Fibroblast of peridontal ligament (primary cell): ENCODE measurements around the gene MEGF10.
"Not testable (repeated sequence)": the region's sequence is repeated elsewhere in the genome, so short reads cannot be mapped to it uniquely, and the experiment has no call there.

Experiments
- DNase-seq: peaks from one replicate; pipeline ENCODE4 v3.0.0-alpha.2; 2010; ENCODE audit errors: extremely low read depth

MEGF10 gene

DNA sequence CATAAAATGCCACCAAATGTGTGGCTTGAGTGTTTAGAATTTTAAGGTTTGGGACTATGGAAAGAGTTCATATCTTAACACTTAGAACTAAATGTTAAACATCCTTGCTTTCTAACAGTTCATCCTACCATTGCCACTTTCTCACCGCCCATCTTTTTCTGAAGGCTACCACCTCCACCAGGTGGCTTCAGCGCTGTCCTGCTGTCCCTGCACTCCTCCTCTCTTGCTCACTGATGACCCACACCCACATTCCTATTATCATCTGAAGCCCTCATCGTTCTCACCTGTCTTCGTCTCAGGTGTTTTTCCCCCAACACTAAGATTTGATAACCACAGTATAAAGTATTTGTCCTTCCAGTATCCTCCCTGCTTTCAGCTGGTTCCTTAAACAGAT is 7.4 kb downstream of the MEGF10 start:
- no peak for DNase-seq

DNA sequence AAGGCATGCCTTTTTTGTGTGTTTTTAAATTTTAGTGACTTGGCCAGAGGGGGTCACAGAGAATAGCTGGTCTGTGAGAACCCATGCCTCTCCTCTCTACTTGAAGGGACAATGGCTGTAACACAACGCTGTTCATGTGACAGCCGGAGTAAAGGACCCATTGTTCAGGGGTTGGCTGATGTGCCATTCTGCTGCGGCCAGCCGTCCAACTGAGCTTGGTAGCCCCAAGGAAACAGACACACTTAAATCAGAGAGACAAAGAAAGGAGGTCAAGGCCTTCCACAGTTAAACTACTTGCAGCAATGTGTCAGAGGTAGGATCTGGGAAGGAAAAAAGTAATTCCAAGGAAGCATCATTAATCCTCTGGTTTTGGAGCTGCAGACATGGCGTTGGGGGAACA is 8.1 kb downstream of the MEGF10 start:
- no peak for DNase-seq

DNA sequence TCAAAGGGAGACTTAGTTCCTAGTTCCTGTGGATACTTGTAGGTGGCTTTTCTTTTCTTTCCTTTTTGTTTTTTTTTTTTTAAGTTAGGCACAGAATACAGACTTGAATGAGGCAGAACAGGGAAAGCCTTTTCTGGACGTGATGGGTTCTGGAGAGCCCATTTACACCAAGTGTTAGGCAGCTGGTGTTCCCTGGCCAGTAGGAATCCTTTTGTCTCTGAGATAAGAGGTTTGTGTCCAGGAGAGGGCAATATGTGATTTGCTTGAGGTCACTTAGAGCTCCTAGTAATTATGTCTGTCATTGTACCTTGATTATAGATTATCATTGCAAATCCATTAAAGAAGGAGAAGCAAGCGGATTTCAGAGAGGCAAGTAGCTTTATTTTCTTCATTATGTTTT is 9.1 kb downstream of the MEGF10 start:
- DNase-seq = no peak

DNA sequence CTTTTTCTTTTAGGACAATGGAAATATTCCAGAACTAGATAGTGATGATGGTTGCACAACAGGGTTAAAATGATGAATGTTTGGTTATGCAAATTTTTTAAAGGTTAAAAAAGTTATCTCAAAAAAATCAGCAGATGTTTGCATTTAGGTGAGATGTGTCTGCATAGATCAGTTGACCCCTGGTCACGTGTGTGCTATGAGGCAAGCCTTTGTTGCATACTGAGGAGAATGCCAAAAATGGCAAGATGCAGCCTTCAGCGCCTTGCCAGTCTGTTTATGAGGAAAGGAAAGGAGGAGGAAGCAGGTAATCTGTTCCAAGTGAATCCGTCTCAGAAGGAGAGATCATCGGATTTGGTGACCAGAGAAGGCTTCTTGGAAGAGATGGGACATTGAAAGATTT is 11.9 kb downstream of the MEGF10 start:
- no peak for DNase-seq

DNA sequence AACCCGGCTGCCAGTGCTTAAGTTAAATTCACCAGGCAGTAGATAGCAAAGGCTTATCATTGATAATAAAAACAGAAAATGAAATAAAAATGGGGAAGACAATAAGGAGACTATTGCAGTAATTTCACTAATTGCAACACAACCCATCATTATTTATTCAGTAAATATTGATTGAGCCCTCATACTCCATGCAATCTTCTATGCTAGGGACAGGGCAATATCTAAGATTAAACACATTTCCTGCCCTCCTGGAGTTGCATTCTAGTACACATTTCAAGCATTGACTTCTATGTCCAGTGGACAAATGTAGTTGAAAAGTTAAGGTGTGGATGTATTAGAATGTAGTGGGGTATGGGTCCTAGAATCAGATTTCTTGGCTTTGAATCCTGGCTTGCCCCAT is 12.8 kb downstream of the MEGF10 start:
- no peak for DNase-seq

DNA sequence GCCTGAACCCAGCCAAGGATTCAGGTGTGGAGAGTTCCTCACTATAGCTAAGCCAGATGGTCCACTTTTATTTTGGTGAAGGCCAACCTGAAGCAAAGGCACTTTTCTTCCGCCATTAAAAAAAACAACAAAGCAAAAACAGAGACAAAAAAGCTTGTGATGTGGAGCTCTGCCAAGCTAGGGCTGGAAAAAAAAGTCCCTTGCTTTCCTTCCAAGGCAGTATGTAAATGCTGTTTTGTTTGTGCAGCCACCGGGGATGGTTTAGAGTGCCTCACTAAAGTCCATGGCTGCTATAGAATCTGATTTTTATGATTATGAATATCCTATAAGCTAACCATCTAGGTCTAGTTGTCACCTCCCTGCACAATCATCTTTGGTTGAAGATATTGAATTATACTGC is 14.9 kb downstream of the MEGF10 start:
- DNase-seq = no peak

DNA sequence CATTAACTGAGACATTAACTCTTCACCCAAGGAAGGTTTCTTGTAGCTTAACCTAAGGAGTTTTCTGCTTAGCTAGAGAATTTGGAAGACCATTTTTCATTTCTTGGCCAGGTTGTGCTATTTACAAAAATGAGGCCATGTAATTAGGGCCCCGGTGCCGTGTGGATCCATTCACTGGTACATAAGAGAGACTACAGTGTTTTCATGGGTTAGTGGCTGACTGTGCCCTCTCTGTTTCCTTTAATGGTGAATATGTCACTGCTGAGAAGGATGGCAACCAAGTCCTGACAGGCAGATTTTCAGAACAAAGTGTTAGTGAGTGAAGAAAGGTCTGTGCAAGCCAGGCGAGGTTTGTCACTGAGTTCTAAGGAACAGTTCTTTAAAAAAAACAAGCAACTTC is 15.4 kb downstream of the MEGF10 start:
- no peak for DNase-seq

DNA sequence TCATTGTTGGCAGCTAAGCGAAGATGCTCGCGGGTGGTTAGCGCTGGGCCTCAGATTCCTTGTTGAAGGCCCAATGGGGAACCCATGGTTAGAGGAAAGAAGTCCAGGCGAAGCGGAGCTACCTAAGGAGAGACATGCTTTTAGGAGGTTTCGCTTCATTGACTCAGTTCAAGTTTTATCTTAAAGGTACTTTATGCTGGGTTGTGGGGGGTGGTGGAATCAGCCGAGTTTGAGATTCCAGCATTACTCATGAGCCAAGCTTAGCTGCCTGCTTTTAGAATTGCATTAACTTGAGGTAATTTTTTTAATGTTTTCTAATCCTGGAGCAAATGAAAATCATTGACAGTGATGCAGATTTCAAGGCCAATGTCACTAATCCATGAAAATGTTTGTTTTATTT is 16.1 kb downstream of the MEGF10 start:
- DNase-seq = no peak

DNA sequence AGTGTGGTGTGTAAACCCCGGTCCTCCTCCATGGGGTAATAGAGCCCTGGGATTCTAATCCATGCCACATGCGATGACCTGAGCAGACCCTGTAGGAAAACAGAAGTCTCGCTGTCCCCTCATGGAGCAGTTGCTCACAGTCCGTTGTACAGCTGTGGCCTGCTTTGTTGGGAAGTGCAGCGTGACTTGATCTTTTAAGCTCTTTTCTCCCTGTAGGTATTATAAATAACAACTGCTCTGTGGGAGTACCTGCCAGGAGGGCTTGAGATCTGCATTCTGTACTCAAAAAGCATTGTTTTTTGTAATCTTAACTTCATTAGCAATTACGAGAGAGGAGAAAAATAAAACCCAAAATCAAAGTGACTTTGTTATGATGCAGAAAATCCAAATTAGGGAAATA is 17.3 kb downstream of the MEGF10 start:
- no peak for DNase-seq

DNA sequence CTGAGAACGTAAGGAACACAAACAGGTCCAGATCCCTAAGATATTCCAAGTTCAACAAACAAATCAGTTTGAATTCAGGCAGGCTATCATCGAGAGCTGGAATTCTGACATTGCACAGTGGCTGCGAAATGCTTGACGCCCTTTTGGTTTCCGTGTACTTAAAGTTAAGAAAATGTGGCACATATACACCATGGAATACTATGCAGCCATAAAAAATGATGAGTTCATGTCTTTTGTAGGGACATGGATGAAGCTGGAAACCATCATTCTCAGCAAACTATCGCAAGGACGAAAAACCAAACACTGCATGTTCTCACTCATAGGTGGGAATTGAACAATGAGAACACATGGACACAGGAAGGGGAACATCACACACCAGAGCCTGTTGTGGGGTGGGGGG is 17.7 kb downstream of the MEGF10 start:
- not testable (repeated sequence) for DNase-seq

DNA sequence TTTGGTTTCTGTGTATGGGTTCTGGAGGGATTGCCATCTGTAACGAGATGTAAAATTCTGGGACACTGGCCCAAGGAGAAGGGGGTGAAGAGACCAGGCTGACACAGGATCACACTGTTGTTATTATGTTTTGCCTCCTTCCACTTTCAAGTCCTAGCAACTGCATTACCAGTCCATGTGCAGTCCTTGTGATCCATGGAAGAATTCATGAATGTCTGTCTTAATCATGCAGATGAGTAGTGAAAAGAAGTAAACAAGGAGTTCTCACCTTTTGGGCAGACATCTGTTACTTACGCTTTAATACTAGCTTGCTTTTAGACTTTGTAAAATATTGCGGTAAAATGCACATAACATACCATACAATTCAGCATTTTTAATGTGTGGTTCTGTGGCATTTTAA is 18.3 kb downstream of the MEGF10 start:
- DNase-seq = no peak

DNA sequence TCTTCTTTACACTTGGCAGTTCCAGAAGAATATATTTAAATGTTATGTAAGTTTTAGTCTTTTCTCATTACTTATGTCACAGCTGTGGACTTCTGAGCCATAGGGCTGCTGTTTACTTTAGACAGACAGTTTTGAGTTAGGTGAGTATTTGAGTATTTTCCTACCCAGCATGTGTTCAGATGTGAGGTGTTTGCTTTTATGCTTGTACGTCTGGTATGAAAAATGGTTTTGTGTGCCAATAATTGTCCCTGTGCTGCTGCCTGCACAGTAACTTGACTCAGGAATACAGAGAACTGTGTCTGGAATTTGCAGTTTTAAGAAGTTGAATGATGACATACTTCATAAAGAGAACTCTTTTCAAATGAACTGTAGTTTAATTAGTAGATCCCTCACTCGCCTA is 20.8 kb downstream of the MEGF10 start:
- DNase-seq = no peak

DNA sequence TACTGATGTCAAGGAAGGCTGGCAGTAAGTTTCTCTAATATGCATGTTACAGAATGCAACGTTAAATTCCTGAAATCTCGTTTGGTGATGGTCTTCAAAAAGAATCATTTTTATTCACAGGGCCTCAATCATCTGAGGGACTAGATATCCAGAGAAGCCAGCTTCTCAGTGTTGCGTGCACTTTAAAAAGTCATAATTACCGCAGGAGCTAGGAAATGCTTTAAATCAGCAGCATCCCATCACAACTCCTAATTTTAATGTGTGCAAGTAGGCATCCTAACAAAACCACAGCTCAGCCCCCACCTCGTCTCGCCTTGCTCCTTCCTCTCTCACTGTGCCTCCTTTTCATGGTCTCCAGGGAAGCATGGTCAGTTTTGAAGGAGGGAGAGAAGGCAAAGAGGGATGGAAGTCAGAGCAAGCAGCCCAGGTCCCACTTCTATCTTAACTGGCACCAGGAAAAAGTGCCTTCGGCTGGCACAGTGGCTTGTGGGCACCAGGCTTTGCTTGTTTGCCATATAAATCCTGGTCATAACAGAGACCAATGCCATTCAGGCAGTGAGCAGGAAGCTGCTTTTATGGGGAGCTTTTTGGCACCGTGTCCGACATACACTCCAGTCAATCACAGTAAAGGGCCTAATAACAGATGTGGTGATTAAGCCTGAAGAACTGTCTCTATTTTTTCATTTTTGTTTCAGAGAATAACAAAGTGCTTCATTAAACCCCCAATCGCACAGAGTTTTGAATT is 21.4 kb downstream of the MEGF10 start:
- no peak for DNase-seq

DNA sequence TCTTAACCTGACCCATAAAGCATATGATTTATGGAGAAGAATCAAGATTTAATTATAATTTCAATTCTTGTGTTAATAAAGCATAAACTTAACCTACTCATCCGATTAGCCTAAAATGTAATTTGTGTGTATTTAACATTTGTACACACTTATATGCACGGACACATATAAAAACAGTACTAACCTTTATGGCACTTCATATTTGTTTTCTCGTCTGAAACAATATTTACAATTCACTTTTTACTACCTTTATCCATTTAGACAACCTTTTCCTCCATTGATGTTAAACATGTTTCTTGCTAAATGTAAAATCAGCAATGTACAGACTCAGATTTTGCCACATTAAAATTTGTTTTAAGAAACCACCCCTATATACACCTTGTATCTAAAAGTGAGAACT is 22.8 kb downstream of the MEGF10 start:
- DNase-seq = no peak

DNA sequence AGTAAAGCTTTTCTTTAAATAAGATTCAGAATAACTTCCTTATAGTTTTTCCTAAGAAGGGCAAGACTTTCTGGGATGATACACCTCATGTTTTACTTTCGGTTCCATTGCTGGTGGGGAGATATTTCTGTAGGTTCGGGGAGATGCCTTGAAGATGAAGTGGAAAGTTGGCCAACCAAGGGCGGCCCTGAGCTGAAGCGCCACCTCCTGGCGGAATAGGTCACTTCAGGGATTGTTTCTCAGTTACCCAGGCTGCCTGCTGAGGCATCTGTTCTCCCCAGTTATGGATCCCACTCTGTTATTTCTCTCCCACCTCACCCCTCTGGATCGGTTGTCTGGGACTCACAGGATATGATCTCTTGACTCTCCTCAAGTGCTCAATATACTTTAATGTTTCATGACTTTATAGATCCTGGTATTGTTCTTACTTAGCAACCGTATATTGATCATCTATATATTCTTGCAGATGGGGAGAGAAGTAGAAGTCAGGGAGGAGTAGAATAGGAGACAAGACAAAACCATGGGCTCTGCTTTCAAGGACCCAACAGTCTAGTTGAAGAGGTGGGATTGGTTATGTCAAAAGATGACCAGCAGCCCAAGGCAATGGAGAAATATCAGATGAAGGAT is 23.4 kb downstream of the MEGF10 start:
- peak; percentile 57 for DNase-seq

DNA sequence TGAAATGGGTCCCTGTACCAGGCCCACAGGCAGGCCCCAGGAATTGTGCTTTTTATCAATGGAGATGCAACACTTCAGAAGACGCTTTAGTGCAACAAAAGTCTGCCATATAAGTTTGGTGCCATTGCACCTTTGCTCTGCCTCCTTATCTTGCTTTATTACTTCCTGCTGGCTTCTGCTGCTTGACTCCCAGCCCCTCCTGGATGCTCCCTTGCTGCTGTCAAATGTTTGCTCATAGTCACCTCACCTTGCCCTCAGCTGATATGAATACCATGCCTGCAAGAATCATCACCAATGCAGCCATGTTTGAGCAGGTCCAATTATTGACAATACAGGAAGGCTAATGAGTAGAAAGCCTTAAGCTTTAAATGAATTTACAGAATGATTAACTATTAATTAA is 25.4 kb downstream of the MEGF10 start:
- no peak for DNase-seq

DNA sequence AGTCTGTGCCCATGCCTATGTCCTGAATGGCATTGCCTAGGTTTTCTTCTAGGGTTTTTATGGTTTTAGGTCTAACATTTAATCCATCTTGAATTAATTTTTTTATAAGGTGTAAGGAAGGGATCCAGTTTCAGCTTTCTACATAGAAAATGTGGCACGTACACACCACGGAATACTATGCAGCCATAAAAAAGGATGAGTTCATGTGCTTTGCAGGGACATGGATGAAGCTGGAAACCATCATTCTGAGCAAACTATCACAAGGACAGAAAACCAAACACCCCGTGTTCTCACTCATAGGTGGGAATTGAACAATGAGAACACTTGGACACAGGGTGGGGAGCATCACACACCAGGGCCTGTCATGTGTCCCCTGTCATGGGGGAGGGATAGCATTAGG is 26.8 kb downstream of the MEGF10 start:
- DNase-seq = not testable (repeated sequence)

DNA sequence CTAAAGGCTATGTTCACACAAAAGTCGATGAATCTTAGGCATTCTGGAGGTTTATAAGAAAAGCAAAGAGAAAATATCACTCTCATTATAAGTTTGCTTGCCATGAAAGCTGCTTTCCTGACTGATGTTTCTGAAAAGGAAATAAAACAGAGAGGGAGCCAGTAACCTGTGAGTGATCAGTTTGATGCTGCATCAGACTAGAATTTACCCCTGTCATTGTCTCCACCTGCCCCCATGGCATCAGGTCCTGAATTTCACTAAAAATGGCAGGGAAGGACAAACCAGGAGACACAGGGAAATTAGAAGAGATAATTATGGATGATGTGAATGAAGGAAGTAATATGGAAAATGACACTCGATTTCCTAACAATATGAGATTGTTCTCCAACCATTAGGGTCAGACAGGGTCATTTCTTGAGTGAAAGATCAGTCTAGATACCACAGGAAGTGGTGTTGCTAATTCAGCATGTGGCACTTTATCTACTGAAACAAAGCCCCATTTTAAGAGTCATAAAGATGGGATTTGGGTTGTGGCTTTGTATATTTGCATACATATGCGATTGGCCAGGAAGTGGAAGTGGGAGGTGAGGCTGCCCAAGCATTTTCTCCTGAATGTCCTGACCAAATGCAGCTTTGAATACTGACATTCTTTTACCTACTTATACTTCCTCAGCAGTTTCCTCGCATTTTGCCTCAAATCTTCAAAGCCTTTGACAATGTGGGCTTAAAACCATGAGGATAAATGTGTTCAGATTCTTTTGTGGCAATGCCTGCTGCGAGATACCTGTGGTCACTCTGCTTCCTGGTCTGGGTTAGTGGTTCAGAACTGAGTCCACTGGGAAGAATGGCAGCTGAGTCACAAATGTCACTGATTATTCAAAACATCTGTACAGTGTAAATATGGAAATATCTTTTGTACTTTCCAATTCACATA is 29.7 kb downstream of the MEGF10 start:
- peak; percentile 1 for DNase-seq

DNA sequence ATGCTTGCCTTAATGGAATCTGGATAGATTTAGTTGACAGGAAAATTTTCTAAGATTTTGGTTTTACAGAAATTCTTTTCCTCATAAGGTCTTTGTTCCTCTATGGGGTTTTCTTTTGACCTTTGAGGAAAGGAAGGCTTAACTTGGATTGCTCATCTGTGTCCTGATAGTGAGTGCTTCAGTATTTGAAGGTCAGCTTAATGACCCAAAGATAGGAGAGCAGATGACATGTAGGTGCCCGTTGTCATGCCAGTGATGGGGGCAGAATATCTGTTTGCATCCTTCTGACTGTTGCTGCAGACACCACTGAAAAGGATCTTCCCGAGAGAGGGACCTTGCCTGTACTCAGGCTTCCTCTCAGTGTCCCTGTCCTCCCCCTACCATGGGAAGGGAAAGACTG is 30.9 kb downstream of the MEGF10 start:
- no peak for DNase-seq

DNA sequence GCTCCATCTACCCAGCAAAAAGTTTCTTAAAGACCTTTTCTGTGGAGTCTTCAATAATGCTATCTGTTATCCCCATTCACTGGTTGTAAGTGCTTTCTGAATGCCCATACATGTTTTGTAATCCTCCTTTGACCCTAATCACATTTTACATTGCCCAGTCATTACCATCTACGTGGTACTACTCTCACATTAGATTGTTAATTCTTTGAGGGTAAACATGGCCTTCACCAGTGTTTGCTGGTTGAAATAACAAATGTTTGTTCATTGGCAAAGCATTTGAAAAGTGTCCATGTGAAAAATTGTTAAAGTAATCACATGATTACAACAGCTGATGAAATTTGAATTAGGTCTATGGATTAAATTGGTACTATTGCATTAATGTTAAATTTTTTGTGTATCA is 31.8 kb downstream of the MEGF10 start:
- no peak for DNase-seq

DNA sequence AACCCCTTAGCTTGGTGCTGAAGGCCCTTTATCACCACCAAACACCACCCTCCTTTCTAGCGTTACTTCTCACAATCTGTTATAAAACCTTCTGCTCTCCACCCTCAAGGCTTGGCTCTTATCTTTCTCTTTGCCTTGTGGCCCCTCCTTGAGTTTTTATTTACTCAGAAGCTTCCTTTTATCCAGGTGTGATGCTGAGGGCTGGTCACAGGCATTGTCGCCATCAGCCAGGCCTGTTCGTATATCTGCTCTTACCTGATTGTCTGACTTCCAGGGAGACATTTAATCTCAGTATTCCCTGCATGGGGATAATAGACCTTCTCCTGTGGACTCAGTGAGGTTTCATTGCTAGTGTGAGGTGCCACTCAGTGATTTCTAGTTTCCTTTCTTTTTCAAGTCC is 34.2 kb downstream of the MEGF10 start:
- no peak for DNase-seq

DNA sequence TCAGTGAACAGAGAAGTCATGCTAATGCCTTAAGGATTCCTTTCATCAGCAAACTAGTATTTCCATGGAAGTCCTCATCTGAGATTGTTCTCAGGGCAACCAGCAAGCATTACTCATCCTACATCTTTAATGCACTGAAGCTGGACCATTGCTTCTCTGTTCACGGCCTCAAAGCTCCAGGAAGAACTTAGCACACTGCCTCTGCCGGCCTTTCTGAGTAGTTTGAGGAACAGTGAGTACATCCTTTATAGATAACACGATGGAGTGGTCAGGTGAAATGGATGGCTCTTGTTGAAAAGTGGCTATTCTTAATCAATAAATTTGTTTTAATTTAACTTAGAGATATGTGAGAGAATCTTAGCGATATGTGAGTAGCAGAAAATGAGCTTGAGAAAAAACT is 35.8 kb downstream of the MEGF10 start:
- no peak for DNase-seq
